ENCODE measurements around the gene NYNRIN.

GRCh38 chr14:24397639-24398292 lies 1.0 kb upstream of the NYNRIN start:
- TF ChIP-seq ESRRA (IDR thresholded peaks at IDR 0.05; ENCODE audit: low read length) (no peak), POLR2AphosphoS2 (IDR thresholded peaks at IDR 0.05; ENCODE audit: low read depth, low read length) (no peak), CTCF (IDR thresholded peaks at IDR 0.05 in 2 of 3, conservative IDR thresholded peaks at IDR 0.05 in 1 of 3; ENCODE audit: control insufficient read depth in 2 of 3, extremely low read depth in 1 of 3, insufficient read depth in 1 of 3, low read depth in 3 of 3, low read length in 3 of 3) (no peak), SREBF1 (IDR thresholded peaks at IDR 0.05; ENCODE audit: low read length) (no peak), E4F1 (IDR thresholded peaks at IDR 0.05; ENCODE audit: borderline replicate concordance, partially characterized antibody) (no peak), SUZ12 (IDR thresholded peaks at IDR 0.05; ENCODE audit: unreplicated experiment) (no peak), NFYB (IDR thresholded peaks at IDR 0.05; ENCODE audit: insufficient read depth, low read depth, low read length) (no peak), EP300 (IDR thresholded peaks at IDR 0.05; ENCODE audit: borderline replicate concordance in 1 of 2, control insufficient read depth in 1 of 2, low read depth in 2 of 2, low read length in 2 of 2) (no peak), POLR2AphosphoS5 (IDR thresholded peaks at IDR 0.05; ENCODE audit: low read length) (no peak)
